Glomerular endothelial cell (primary cell): Measurements from ENCODE around the gene TIAM2. TPM values are rescaled to one million over a fixed set of nuclear protein-coding genes. Genes with fewer than 3 reads are reported as not detected.
"Not testable (repeated sequence)": the region's sequence is repeated elsewhere in the genome, so short reads cannot be mapped to it uniquely, and the experiment has no call there.

Experiments used
- DNase-seq: peaks from one replicate; pipeline ENCODE4 v3.0.0-alpha.2; 2011; ENCODE audit warnings: low read depth, low spot score; ENCODE audit errors: extremely low read depth
- total RNA-seq: library from RNA; depleted of rRNA; stranded (reverse); fragments of >200 nt; gene quantifications from 2 replicates; pipeline ENCODE4 v1.2.3, GENCODE V29; 2015

Gene TIAM2
- total RNA-seq, 1 donor from 2014 or later, result 10.4 TPM

GRCh38 chr6:155090166-155090565, 95.1 kb downstream of the TIAM2 start:
- no peak for DNase-seq

DNA sequence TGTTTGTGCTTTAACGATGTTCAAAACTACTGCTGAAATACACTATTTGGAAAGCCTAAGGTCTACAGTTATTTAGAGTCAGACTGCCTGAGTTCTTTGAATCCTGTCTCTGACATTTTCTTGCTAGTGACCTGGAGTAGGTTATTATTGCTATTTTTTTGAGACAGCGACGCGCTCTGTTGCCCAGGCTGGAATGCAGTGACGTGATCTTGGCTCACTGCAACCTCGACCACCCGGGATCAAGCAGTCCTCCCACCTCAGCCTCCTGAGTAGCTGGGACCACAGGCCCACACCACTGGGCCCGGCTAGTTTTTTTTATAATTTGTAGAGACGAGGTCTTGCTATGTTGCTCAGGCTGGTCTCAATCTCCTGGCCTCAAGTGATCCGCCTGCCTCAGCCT, 96.6 kb downstream of the TIAM2 start:
- no peak for DNase-seq

- DNase-seq, result no peak
Measured at GRCh38 chr6:155093430-155093829, 98.3 kb downstream of the TIAM2 start.

DNA sequence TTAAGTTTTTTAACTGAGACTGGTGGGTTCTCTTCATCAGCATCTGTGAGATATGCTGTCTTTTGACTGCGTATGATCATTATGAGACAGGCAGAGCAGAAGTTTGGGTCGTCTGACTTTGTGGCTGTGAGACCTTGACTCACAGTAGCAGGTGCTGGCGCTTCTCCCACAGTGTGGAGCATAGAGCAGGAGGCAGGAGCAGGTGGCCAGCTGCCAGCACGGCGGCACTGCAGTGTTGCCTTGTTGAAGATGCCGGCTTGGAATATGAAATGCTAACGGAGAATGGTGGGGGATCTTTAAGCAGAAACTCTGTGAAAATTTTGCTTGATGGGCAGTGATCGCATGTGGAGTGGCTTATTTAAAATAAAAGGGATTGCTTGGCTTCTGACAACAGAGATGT, 105.0 kb downstream of the TIAM2 start:
- DNase-seq, result no peak

GRCh38 chr6:155100591-155100990, 105.5 kb downstream of the TIAM2 start:
- no peak for DNase-seq

DNA sequence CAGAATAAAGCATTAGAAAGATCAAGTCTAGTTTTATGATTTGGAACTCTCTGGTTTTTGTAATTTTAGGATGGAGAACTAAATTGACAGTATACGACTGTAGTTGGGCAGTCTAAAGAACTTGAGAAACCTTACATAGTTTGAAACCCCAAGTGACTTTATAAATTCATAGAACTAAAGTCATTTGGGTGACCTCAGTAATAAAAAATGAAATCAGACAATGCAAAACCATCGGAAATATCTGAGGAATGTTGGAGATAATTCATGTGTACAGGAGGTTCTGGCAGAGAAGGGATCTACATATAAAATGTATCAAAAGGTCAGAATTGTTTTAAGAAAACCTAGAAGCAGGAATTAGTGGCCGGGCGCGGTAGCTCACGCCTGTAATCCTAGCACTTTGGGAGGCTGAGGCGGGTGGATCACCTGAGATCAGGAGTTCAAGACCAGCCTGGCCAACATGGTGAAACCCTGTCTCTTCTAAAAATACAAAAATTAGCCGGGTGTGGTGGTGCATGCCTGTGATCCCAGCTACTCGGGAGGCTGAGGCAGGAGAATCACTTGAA, 108.0 kb downstream of the TIAM2 start:
- DNase-seq, result not testable (repeated sequence)

DNA sequence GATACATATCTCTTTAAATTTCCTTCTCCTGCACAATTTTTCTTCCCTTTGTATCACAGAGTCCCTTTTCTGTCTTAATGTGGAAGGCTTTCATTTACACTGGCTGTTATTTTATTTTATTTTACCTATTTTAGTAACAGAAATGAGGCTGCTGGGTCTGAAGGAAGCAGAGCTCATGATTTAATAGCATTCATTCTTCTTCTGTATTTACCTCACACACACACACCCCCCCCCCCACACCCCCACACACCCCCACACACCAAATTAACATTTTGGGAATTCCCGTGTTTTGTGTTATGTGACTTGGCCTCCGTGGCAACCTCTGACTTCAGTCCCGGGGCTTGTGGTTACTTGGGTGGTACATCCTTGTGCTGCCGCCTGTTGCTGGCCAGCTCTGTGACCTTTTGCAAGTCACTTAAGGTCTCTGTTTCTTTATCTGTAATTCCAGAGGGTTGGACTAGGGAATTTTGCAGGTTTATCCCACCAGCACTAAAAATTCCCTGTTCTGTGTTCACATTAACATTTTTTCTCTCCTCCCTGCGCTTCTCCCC, 108.8 kb downstream of the TIAM2 start:
- no peak for DNase-seq

GRCh38 chr6:155106456-155107115, 111.5 kb downstream of the TIAM2 start:
- DNase-seq, result no peak

DNA sequence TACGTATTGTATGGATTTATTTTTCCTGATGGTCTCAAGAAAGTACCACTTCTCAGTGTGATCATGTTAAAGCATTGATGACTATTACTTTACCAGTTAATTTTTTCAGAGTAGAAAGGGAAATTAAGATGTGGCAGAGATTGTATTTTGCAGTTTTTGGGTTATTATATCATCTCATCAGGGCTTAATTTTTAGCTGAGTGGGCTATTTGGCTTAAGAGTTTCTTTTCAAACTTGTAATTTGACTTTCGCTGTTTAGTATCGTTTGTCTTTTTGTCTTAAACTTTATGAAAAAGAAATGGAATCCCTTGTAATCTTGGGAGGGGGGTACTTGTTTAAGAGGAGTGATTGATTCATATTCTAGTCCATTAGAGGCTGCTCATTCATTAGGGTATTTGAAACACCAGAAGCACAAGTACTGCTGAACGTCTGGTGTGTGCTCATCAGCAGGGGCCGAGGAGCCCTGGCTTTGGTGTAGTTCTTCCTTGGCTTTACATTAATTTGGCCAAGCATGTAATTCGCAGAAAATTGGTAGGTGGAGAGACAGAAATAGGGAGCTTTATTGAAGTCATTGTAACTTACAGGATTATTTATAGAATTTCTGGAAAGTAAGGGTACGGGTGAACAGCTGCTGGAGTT, 112.4 kb downstream of the TIAM2 start:
- DNase-seq, result no peak

- DNase-seq, result no peak
Measured at GRCh38 chr6:155108070-155108820, 113.1 kb downstream of the TIAM2 start.

DNA sequence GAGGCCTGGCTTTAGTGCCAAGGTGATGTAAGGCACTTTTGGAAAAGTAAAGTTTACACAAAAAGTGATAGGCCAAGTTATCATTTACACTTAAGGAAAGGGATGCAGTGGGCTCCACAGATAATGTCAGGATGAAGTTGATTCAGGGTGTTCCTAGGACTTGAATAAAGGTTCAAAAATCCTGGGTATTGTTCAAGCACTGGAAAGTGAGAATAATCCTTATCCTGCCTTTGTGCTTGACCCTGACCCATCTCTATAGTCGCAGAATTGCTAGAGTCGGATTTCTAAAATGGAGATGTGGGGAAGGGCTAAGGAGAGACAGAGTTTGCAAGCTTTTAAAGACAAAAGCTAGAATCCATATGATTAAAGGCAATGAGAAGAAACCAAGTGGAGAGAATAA, 115.6 kb downstream of the TIAM2 start:
- no peak for DNase-seq

DNA sequence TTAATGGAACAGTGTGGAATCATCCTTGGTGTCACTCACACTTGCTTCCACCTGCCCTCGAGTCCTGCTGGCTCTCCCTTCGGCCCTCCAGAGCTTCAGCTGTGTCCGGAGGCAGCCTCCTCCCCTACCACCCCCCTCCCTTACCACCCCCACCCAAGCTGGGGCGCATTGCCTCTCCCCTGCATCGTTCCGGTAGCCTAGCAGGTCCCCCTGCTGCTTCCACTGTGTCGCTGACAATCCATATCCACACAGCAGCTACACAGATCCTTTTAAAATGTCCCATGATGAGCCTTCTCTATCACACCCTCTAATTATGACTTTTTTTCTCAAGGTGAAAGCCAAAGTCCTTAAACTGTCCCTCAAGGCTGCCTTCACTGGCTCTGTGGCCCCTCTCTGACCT, 117.6 kb downstream of the TIAM2 start:
- DNase-seq, result no peak

GRCh38 chr6:155115893-155116570, 120.9 kb downstream of the TIAM2 start:
- DNase-seq, result no peak

GRCh38 chr6:155116571-155116910, 121.4 kb downstream of the TIAM2 start:
- no peak for DNase-seq

- no peak for DNase-seq
Measured at GRCh38 chr6:155117256-155117655, 122.1 kb downstream of the TIAM2 start.

GRCh38 chr6:155117785-155118184, 122.7 kb downstream of the TIAM2 start:
- no peak for DNase-seq

GRCh38 chr6:155119201-155119600, 124.1 kb downstream of the TIAM2 start:
- not testable (repeated sequence) for DNase-seq

DNA sequence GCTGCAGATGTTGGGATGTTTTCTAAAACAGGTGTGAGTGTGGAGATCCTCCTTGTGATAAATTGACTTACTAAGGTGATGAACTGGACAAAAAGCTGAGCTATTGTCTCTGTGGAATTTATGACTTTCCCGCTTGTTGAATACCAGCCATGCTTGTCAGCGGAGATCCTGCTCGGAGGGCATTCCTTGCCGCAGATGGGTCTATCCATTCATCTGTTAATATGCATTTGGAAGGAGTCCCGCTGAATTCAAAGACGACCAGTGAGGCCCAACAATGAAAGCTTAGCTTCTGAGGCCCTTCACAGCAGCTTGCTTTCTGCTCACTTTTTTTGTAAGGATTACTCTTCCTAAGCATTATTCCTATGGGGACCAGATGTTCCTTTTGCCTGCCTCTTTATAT, 124.9 kb downstream of the TIAM2 start:
- no peak for DNase-seq

- no peak for DNase-seq
Measured at GRCh38 chr6:155121294-155121693, 126.2 kb downstream of the TIAM2 start.

- no peak for DNase-seq
Measured at GRCh38 chr6:155121699-155122098, 126.6 kb downstream of the TIAM2 start.
